Retinal pigment epithelial cell (primary cell): ENCODE measurements around the gene SLC38A9.

Experiments
- DNase-seq: peaks from one replicate; pipeline ENCODE4 v3.0.0-alpha.2; 2010; ENCODE audit warnings: low read depth
- H3K4me3 ChIP-seq: 2 replicates; pipeline ENCODE4 v1.5.1; 2011; ENCODE audit warnings: mild to moderate bottlenecking, low read length, control low read depth, moderate library complexity
- CTCF ChIP-seq: conservative IDR thresholded peaks from 2 replicates; pipeline ENCODE4 v1.5.1; 2011; ENCODE audit warnings: low read depth, low read length, control low read depth, inconsistent platforms

SLC38A9 gene

DNA sequence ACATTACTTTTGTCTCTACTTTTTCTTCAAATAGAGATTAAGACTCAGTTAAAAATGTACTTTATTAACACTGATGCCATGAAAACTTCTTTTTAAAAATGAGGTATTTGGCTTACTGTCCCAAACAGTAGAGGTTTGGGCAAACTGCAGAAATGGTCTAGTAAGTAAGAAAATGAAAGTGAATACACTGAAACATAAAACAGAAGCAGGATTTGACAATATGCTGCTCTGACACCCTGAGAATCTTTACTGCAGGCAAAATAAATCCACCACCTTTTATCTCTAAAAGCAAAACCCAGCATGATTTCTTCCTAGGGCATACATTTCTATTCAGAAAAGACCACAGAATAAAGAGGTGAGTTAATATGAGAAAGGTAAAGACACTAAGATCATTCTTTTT, 86.2 kb downstream of the SLC38A9 start:
- TF ChIP-seq CTCF: no peak
- DNase-seq: no peak
- no peak overlapping the region for H3K4me3 ChIP-seq

DNA sequence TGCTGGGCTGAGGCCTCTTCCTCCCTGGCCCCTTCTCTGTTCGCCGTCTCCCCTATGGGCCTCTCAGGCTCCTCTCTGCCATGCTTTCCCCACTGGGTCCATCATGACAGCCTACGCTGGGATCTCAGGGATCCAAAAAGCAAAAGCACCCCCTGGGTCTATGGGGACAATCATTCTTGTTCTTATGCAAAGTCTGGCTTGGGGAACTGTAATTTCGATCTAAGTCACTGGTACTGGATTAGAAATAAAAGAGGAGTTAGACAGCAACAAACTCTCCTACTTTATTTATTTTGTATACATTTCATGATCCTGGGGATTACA, 86.6 kb downstream of the SLC38A9 start:
- DNase-seq: no peak
- no peak overlapping the region for H3K4me3 ChIP-seq
- TF ChIP-seq CTCF: no peak

DNA sequence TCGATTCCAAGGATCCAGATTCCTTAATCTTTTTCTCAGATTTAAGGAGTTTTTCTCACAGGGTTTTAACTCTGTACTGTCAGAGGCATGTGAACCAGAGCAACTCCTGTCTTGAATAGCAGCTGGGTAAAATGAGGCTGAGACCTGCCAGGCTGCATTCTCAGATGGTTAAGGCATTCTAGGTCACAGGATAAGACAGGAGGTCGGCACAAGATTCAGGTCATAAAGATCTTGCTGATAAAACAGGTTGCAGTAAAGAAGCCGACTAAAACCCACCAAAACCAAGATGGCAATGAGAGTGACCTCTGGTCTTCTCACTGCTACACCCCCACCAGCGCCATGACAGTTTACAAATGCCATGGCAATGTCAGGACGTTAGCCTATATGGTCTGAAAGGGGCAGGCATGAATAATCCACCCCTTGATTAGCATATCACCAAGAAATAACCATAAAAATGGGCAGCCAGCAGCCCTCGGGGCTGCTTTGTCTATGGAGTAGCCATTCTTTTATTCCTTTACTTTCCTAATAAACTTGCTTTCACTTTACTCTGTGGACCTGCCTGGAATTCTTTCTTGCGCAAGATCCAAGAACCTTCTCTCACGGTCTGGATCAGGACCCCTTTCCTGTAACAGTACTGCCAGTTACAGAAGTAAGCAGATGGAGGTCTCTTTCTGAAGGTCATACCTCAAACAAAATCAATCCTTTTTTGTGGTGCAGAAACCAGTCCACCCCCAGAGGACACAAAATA, 87.1 kb downstream of the SLC38A9 start:
- DNase-seq: no peak
- no peak for TF ChIP-seq CTCF
- H3K4me3 ChIP-seq: no peak overlapping the region

- no peak for DNase-seq
- no peak overlapping the region for H3K4me3 ChIP-seq
- no peak for TF ChIP-seq CTCF
These were observed 88.3 kb downstream of the SLC38A9 start for GRCh38 chr5:55623789-55624188.

GRCh38 chr5:55622460-55622859, 89.7 kb downstream of the SLC38A9 start:
- no peak for TF ChIP-seq CTCF
- H3K4me3 ChIP-seq: no peak overlapping the region

DNA sequence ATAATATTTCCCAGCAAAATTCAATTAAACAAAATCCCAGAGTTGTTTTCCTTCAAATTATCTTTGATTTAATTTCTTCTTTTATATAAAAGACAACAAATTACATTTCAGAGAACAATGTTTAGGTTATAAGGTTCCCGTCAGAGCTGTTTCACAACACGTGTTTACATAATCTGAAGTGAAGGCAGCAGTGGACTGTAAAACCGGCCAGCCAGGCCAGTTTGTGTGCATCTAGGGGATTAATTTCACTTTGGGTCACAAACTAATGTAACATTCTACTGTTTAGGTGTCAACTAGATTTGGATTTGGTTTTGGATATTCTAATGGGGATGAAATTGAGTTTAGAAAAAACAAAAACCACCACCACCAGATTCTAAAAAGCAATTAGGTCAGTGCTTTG, 90.9 kb downstream of the SLC38A9 start:
- H3K4me3 ChIP-seq: no peak overlapping the region
- no peak for TF ChIP-seq CTCF
- peak; percentile 27 for DNase-seq

More at GRCh38 chr5:55622460-55622859, 89.7 kb downstream of the SLC38A9 start:
- no peak for DNase-seq

DNA sequence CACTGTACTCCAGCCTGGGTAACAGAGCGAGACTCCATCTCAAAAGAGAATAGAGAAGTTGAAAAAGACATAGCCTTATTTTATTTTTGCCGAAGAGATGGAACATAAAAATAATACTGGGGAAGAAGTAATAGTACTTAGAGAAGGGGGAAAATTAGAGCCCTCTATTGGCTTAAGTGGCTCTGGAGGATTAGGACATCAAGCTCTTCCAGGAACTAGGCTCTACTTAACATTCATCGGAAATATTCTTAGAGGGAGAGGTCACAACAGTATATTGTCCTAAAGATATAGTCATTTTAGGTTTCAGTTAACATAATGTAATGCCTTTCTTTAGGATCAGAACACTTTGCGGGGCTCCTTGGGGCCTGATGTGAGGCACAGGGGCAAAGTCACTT, 91.4 kb downstream of the SLC38A9 start:
- no peak for TF ChIP-seq CTCF
- DNase-seq: no peak
- H3K4me3 ChIP-seq: no peak overlapping the region
